Neural cell (in vitro differentiated cells): ENCODE data around the gene ASMTL.

Source experiments
- CTCF ChIP-seq: fragments of 450-650 bp; IDR thresholded peaks from 2 replicates; pipeline ENCODE4 v1.5.1; 2014; ENCODE audit warnings: antibody characterized with exemption, mild to moderate bottlenecking, moderate library complexity; ENCODE audit not compliant: poor library complexity, severe bottlenecking
- EP300 ChIP-seq: fragments of 450-650 bp; conservative IDR thresholded peaks from 2 replicates; pipeline ENCODE4 v1.6.1; 2014; ENCODE audit warnings: antibody characterized with exemption, mild to moderate bottlenecking, moderate library complexity; ENCODE audit not compliant: poor library complexity, severe bottlenecking
- EZH2 ChIP-seq: fragments of 200-600, 300-800 bp; shearing (Covaris generic), sonication (generic); IDR thresholded peaks from 2 replicates; pipeline ENCODE4 v1.6.1; 2014; ENCODE audit warnings: antibody characterized with exemption, low read length, borderline replicate concordance, mild to moderate bottlenecking; ENCODE audit not compliant: insufficient read depth, poor library complexity, severe bottlenecking
- POLR2AphosphoS5 ChIP-seq: IDR thresholded peaks from 2 replicates; pipeline ENCODE4 v1.6.1; 2012
- REST ChIP-seq: IDR thresholded peaks from 2 replicates; pipeline ENCODE4 v1.6.1; 2012; ENCODE audit warnings: borderline replicate concordance
- TAF1 ChIP-seq: IDR thresholded peaks from 2 replicates; pipeline ENCODE4 v1.6.1; 2012; ENCODE audit warnings: low read depth

- TF ChIP-seq POLR2AphosphoS5 (no peak), CTCF (no peak), EZH2 (no peak), REST (no peak), TAF1 (no peak), EP300 (no peak)
Observed at GRCh38 chrX:1483843-1484637, 31.3 kb upstream of the ASMTL start.
